VCaP (cell line): ENCODE results near the gene HCRTR2.
A peak's percentile ranks its signal among the peaks of the same experiment; 100 is the strongest.
"Not testable (repeated sequence)": the region's sequence is repeated elsewhere in the genome, so short reads cannot be mapped to it uniquely, and the experiment has no call there.

Experiments
- H3K27ac ChIP-seq: fragments of 450-650 bp; 2 replicates; pipeline ENCODE4 v1.5.1; 2017
- CTCF ChIP-seq: fragments of 450-650 bp; conservative IDR thresholded peaks from 2 replicates; pipeline ENCODE4 v1.5.1; 2017; ENCODE audit warnings: mild to moderate bottlenecking, moderate library complexity

The HCRTR2 gene

GRCh38 chr6:55293116-55293515 lies 118.8 kb downstream of the HCRTR2 start:
- TF ChIP-seq CTCF = peak; percentile 58
- no peak overlapping the region for H3K27ac ChIP-seq

GRCh38 chr6:55297214-55297613 lies 122.9 kb downstream of the HCRTR2 start:
- not testable (repeated sequence) for H3K27ac ChIP-seq

- no peak for TF ChIP-seq CTCF
- no peak overlapping the region for H3K27ac ChIP-seq
Measured at GRCh38 chr6:55299286-55299985, 125.1 kb downstream of the HCRTR2 start.

- H3K27ac ChIP-seq = no peak overlapping the region
- TF ChIP-seq CTCF = no peak
Measured at GRCh38 chr6:55304747-55305146, 130.4 kb downstream of the HCRTR2 start.

- no peak for TF ChIP-seq CTCF
- no peak overlapping the region for H3K27ac ChIP-seq
Measured at GRCh38 chr6:55319961-55320695, 145.8 kb downstream of the HCRTR2 start.

- peak; percentile 12; the same call in 1 of the 2 replicates for TF ChIP-seq CTCF
Measured at GRCh38 chr6:55320696-55321086, 146.4 kb downstream of the HCRTR2 start.

GRCh38 chr6:55327169-55327568 lies 152.9 kb downstream of the HCRTR2 start, which contains the start of gene GFRAL:
GFRAL (plus strand) TSS chr6:55327469; CDS start chr6:55327555, 86 bp downstream.
- no peak for TF ChIP-seq CTCF
- no peak within 1 kb of the TSS for H3K27ac ChIP-seq

More at GRCh38 chr6:55320696-55321086, 146.4 kb downstream of the HCRTR2 start:
- H3K27ac ChIP-seq = no peak overlapping the region
